IMR-90 (cell line): ENCODE measurements around the gene FITM2. TPM values are rescaled to one million over a fixed set of nuclear protein-coding genes. Genes with fewer than 3 reads are reported as not detected.

Experiments
- ATAC-seq: fragments of 200-7000 bp; cut with Tn5 transposase; 2 replicates; pipeline ENCODE4 v1.9.1; 2020; ENCODE audit warnings: low read depth, mild to moderate bottlenecking, moderate library complexity
- BruUV-seq: library from RNA; stranded (reverse); fragments of 400-500 nt; replicated peaks from 2 replicates; lab custom pipeline; 2021; lab: Mats Ljungman, UMichigan
- CTCF ChIA-PET: fragments of 300-600 bp; formaldehyde crosslinking; extraction: SDS; loops from one replicate; lab custom pipeline; 2021; ENCODE audit warnings: antibody characterized with exemption; lab: Yijun Ruan, JAX
- POLR2A ChIA-PET: fragments of 300-600 bp; sonication (Branson Sonifier 250); formaldehyde crosslinking; loops from one replicate; lab custom pipeline; 2022; ENCODE audit warnings: antibody characterized with exemption; ENCODE audit not compliant: unreplicated experiment; lab: Charles Lee
- DNase-seq: peaks from one replicate; pipeline ENCODE4 v3.0.0; 2013
- H2AFZ ChIP-seq: replicated peaks from 2 replicates; pipeline ENCODE3; 2013; ENCODE audit warnings: low read length, mild to moderate bottlenecking; ENCODE audit not compliant: poor library complexity
- H2AK5ac ChIP-seq: 2 replicates; pipeline ENCODE4 v1.6.1; 2013; ENCODE audit warnings: low read depth, low read length, inconsistent platforms
- H2AK9ac ChIP-seq: replicated peaks from 2 replicates; pipeline ENCODE3; 2013; ENCODE audit warnings: mild to moderate bottlenecking, low read depth, low read length, moderate library complexity; ENCODE audit not compliant: poor library complexity
- H2BK120ac ChIP-seq: 2 replicates; pipeline ENCODE4 v1.6.1; 2013; ENCODE audit warnings: low read depth, low read length, inconsistent platforms
- H2BK15ac ChIP-seq: 3 replicates; pipeline ENCODE4 v1.6.1; 2013; ENCODE audit warnings: low read depth, low read length, inconsistent platforms
- H2BK20ac ChIP-seq: 2 replicates; pipeline ENCODE4 v1.6.1; 2013; ENCODE audit warnings: low read depth, mild to moderate bottlenecking, inconsistent platforms, low read length, moderate library complexity
- H2BK5ac ChIP-seq: 2 replicates; pipeline ENCODE4 v1.6.1; 2013; ENCODE audit warnings: mild to moderate bottlenecking, low read depth, low read length, inconsistent platforms; ENCODE audit not compliant: poor library complexity, severe bottlenecking
- H3K14ac ChIP-seq: replicated peaks from 2 replicates; pipeline ENCODE4 v1.6.1; 2013; ENCODE audit warnings: low read depth, low read length, inconsistent platforms
- H3K18ac ChIP-seq: 2 replicates; pipeline ENCODE4 v1.6.1; 2013; ENCODE audit warnings: low read depth, low read length, control low read depth
- H3K23ac ChIP-seq: 2 replicates; pipeline ENCODE4 v1.6.1; 2013; ENCODE audit warnings: low read depth, low read length, inconsistent platforms
- H3K27ac ChIP-seq: 2 replicates; pipeline ENCODE4 v1.5.1; 2013; ENCODE audit warnings: mild to moderate bottlenecking, control low read depth, low read length; ENCODE audit not compliant: insufficient read depth
- H3K27me3 ChIP-seq: 2 replicates; pipeline ENCODE4 v1.6.1; 2013; ENCODE audit warnings: low read length; ENCODE audit not compliant: control insufficient read depth, insufficient read depth
- H3K36me3 ChIP-seq: 2 replicates; pipeline ENCODE4 v1.6.1; 2013; ENCODE audit warnings: low read length, mixed read lengths; ENCODE audit not compliant: control insufficient read depth, insufficient read depth
- H3K4ac ChIP-seq: 2 replicates; pipeline ENCODE4 v1.6.1; 2013; ENCODE audit warnings: low read depth, low read length, inconsistent platforms
- H3K4me1 ChIP-seq: 2 replicates; pipeline ENCODE4 v1.6.1; 2013; ENCODE audit warnings: low read length, mixed read lengths; ENCODE audit not compliant: control insufficient read depth, insufficient read depth
- H3K4me2 ChIP-seq: 2 replicates; pipeline ENCODE4 v1.6.1; 2013; ENCODE audit warnings: low read depth, mild to moderate bottlenecking, control low read depth, low read length, moderate library complexity
- H3K4me3 ChIP-seq: 2 replicates; pipeline ENCODE4 v1.5.1; 2013; ENCODE audit warnings: low read depth, mild to moderate bottlenecking, control low read depth, low read length, moderate library complexity; ENCODE audit not compliant: insufficient read depth
- H3K56ac ChIP-seq: 2 replicates; pipeline ENCODE4 v1.6.1; 2013; ENCODE audit warnings: low read length, inconsistent platforms; ENCODE audit not compliant: insufficient read depth; ENCODE audit errors: extremely low read depth
- H3K79me1 ChIP-seq, 2 experiments: 2 replicates each; pipeline ENCODE4 v1.6.1; 2013; ENCODE audit warnings: low read length in 2 of 2, inconsistent platforms in 1 of 2, low read depth in 1 of 2
- H3K9ac ChIP-seq: 2 replicates; pipeline ENCODE4 v1.6.1; 2013; ENCODE audit warnings: low read depth, low read length, control low read depth
- H3K9me1 ChIP-seq: 2 replicates; pipeline ENCODE4 v1.6.1; 2013; ENCODE audit warnings: low read length, inconsistent platforms; ENCODE audit not compliant: insufficient read depth
- H3K9me3 ChIP-seq: 2 replicates; pipeline ENCODE4 v1.6.1; 2013; ENCODE audit warnings: low read length; ENCODE audit not compliant: control insufficient read depth, insufficient read depth
- H4K20me1 ChIP-seq: 2 replicates; pipeline ENCODE4 v1.6.1; 2013; ENCODE audit warnings: low read length, inconsistent platforms; ENCODE audit not compliant: insufficient read depth
- H4K5ac ChIP-seq: 2 replicates; pipeline ENCODE4 v1.6.1; 2013; ENCODE audit warnings: mild to moderate bottlenecking, low read depth, low read length, control low read depth
- H4K8ac ChIP-seq, 2 experiments: 2 replicates each; pipeline ENCODE4 v1.6.1; 2013; ENCODE audit warnings: low read depth in 2 of 2, low read length in 2 of 2, control low read depth in 1 of 2, inconsistent platforms in 1 of 2
- H4K91ac ChIP-seq: 2 replicates; pipeline ENCODE4 v1.6.1; 2013; ENCODE audit warnings: low read depth, low read length, inconsistent platforms; ENCODE audit not compliant: insufficient read depth
- BHLHE40 ChIP-seq: fragments of 150-350 bp; IDR thresholded peaks from 2 replicates; pipeline ENCODE4 v1.6.1; 2016; ENCODE audit warnings: mild to moderate bottlenecking, low read depth, low read length
- CEBPB ChIP-seq: IDR thresholded peaks from 2 replicates; pipeline ENCODE4 v1.6.1; 2012; ENCODE audit warnings: low read depth, low read length, improper control_type of control experiment
- FOS ChIP-seq: fragments of 150-350 bp; IDR thresholded peaks from 2 replicates; pipeline ENCODE4 v1.6.1; 2016; ENCODE audit warnings: low read depth, low read length
- MAFK ChIP-seq: IDR thresholded peaks from 2 replicates; pipeline ENCODE4 v1.6.1; 2012; ENCODE audit warnings: low read depth, low read length, improper control_type of control experiment
- MAZ ChIP-seq: IDR thresholded peaks from 2 replicates; pipeline ENCODE4 v1.6.1; 2012; ENCODE audit warnings: low read depth, mild to moderate bottlenecking, low read length, improper control_type of control experiment, moderate library complexity, borderline replicate concordance
- MXI1 ChIP-seq: IDR thresholded peaks from 2 replicates; pipeline ENCODE4 v1.6.1; 2012; ENCODE audit warnings: low read depth, mild to moderate bottlenecking, low read length, moderate library complexity, borderline replicate concordance
- NFE2L2 ChIP-seq: fragments of 150-350 bp; IDR thresholded peaks from 2 replicates; pipeline ENCODE4 v1.6.1; 2016; ENCODE audit warnings: low read depth, mild to moderate bottlenecking, low read length
- POLR2A ChIP-seq: IDR thresholded peaks from 2 replicates; pipeline ENCODE4 v1.6.1; 2012; ENCODE audit warnings: mild to moderate bottlenecking, low read depth, low read length
- RAD21 ChIP-seq: IDR thresholded peaks from 2 replicates; pipeline ENCODE4 v1.6.1; 2012; ENCODE audit warnings: low read length, improper control_type of control experiment
- RCOR1 ChIP-seq: IDR thresholded peaks from 2 replicates; pipeline ENCODE4 v1.6.1; 2012; ENCODE audit warnings: mild to moderate bottlenecking, low read length, improper control_type of control experiment; ENCODE audit not compliant: insufficient replicate concordance
- SMC3 ChIP-seq: fragments of 150-350 bp; IDR thresholded peaks from 2 replicates; pipeline ENCODE4 v1.6.1; 2016; ENCODE audit warnings: low read depth, mild to moderate bottlenecking, antibody characterized with exemption, low read length, moderate library complexity
- WGBS, 2 experiments: methylation state at CpG; one replicate each; pipeline versions ENCODE4 v1.1.5 to v1.1.7; 2013; ENCODE audit warnings: missing lambda C conversion rate in 2 of 2; ENCODE audit not compliant: insufficient read length in 1 of 2; ENCODE audit errors: extremely low coverage in 2 of 2; 5-methylcytosine and 5-hydroxymethylcytosine counted together
- dilution Hi-C: fragments of 300-500 bp; cut with HindIII; formaldehyde crosslinking; loops from one replicate; pipeline ENCODE4 v1.14.3; 2018; ENCODE audit warnings: low sequenced_read_pairs; ENCODE audit not compliant: unreplicated experiment
- in situ Hi-C: fragments of 300-500 bp; cut with MboI; formaldehyde crosslinking; loops from 3 replicates; pipeline ENCODE4 v1.14.3; 2019; ENCODE audit warnings: low sequenced_read_pairs, inconsistent platforms, mixed read lengths
- intact Hi-C: fragments of 100-400 bp; cut with micrococcal nuclease; formaldehyde crosslinking; loops from 2 replicates; pipeline ENCODE4 v1.10.0; 2022
- polyA plus RNA-seq, 3 experiments: library from polyadenylated mRNA; depleted of rRNA; stranded (reverse); fragments of >200 nt; gene quantifications; 2 replicates each; pipeline ENCODE4 v1.2.3, GENCODE V29; 2012; ENCODE audit warnings: low replicate concordance in 1 of 3
- total RNA-seq: library from RNA; depleted of rRNA; stranded (reverse); fragments of >200 nt; gene quantifications from 2 replicates; pipeline ENCODE4 v1.2.3, GENCODE V29; 2012
- TF ChIP-seq, protein P1 (sequence below): fragments of 150-350 bp; IDR thresholded peaks from 2 replicates; pipeline ENCODE4 v1.6.1; 2016; ENCODE audit warnings: low read depth, mild to moderate bottlenecking, low read length, moderate library complexity, borderline replicate concordance
- TF ChIP-seq, protein P2 (sequence below): fragments of 150-350 bp; IDR thresholded peaks from 2 replicates; pipeline ENCODE4 v1.6.1; 2017; ENCODE audit warnings: mild to moderate bottlenecking, antibody characterized with exemption, low read length, low read depth
- TF ChIP-seq, protein P3 (sequence below): conservative IDR thresholded peaks from 2 replicates; pipeline ENCODE4 v1.5.1; 2012; ENCODE audit warnings: mild to moderate bottlenecking, low read depth, low read length, improper control_type of control experiment

FITM2 gene
- total and polyA plus RNA-seq, 2 of the 4 experiments (the other 2 are of a cell fraction), result 3.4 to 6.5 TPM

DNA sequence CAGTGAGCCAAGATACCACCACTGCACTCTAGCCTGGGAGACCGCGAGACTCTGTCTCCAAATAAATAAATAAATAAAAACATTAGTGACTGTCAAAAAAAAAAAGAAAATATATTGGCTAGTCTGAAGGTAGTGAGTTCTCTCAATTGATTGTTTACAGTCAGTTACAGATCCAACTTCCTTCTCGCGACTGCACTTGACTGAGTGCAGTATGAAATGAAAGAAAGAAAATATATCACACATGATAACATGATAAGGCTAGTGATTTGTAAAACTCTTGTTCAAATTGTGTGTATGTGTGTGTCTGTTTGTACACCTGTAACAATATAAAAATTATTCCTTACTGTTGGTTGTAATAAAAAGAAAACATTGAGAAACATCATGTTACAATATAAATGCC, 33.7 kb upstream of the FITM2 start:
- Histone ChIP-seq H3K4me1 (no peaks in the 10 kb centered on the region), H2BK15ac (no peak overlapping the region), H3K4me3 (no peak overlapping the region), H4K8ac (no peak overlapping the region), H3K18ac (no peak overlapping the region), H3K14ac (no peak overlapping the region), H3K27ac (no peak overlapping the region), H3K9me3 (no peaks in the 10 kb centered on the region), H3K4me2 (no peak overlapping the region), H2BK120ac (no peak overlapping the region), H2AK9ac (no peak overlapping the region), H4K20me1 (no peaks in the 10 kb centered on the region), H4K5ac (no peak overlapping the region), H2BK5ac (no peak overlapping the region), H2AFZ (no peak overlapping the region), H3K4ac (no peak overlapping the region), H3K9ac (no peak overlapping the region), H2AK5ac (no peak overlapping the region), H3K56ac (no peak overlapping the region), H3K36me3 (no peaks in the 10 kb centered on the region), H3K23ac (no peak overlapping the region), H3K9me1 (no peaks in the 10 kb centered on the region), H3K79me1 (no peaks in the 10 kb centered on the region), H4K91ac (no peak overlapping the region), H2BK20ac (no peak overlapping the region), H3K27me3 (peaks cover 13% of the 10 kb centered on the region; the same call in 1 of the 2 replicates)
- DNase-seq (no peak), ATAC-seq (no peak)
- ChIA-PET POLR2A (no interaction called here), CTCF (interaction anchor here (0.6 kb wide), 1 partner anchor 221 kb away, joined by 3 read pairs; no protein-coding TSS in a partner anchor)
- dilution Hi-C loops (no loop called here), intact Hi-C loops (no loop called here), in situ Hi-C loops (no loop called here)
- BruUV-seq, result no TSS peak
- no CpG with 5 or more reads among the region's 4 CpGs for WGBS, 2 experiments
- TF ChIP-seq, protein P1, sequence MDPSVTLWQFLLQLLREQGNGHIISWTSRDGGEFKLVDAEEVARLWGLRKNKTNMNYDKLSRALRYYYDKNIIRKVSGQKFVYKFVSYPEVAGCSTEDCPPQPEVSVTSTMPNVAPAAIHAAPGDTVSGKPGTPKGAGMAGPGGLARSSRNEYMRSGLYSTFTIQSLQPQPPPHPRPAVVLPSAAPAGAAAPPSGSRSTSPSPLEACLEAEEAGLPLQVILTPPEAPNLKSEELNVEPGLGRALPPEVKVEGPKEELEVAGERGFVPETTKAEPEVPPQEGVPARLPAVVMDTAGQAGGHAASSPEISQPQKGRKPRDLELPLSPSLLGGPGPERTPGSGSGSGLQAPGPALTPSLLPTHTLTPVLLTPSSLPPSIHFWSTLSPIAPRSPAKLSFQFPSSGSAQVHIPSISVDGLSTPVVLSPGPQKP, result no peak
- no peak for TF ChIP-seq MAZ
- TF ChIP-seq POLR2A, result no peak
- TF ChIP-seq RCOR1, result no peak
- no peak for TF ChIP-seq CEBPB
- TF ChIP-seq MAFK, result no peak
- TF ChIP-seq, protein P2, sequence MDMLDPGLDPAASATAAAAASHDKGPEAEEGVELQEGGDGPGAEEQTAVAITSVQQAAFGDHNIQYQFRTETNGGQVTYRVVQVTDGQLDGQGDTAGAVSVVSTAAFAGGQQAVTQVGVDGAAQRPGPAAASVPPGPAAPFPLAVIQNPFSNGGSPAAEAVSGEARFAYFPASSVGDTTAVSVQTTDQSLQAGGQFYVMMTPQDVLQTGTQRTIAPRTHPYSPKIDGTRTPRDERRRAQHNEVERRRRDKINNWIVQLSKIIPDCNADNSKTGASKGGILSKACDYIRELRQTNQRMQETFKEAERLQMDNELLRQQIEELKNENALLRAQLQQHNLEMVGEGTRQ, result no peak
- no peak for TF ChIP-seq BHLHE40
- TF ChIP-seq, protein P3, sequence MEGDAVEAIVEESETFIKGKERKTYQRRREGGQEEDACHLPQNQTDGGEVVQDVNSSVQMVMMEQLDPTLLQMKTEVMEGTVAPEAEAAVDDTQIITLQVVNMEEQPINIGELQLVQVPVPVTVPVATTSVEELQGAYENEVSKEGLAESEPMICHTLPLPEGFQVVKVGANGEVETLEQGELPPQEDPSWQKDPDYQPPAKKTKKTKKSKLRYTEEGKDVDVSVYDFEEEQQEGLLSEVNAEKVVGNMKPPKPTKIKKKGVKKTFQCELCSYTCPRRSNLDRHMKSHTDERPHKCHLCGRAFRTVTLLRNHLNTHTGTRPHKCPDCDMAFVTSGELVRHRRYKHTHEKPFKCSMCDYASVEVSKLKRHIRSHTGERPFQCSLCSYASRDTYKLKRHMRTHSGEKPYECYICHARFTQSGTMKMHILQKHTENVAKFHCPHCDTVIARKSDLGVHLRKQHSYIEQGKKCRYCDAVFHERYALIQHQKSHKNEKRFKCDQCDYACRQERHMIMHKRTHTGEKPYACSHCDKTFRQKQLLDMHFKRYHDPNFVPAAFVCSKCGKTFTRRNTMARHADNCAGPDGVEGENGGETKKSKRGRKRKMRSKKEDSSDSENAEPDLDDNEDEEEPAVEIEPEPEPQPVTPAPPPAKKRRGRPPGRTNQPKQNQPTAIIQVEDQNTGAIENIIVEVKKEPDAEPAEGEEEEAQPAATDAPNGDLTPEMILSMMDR, result no peak
- TF ChIP-seq FOS, result no peak
- TF ChIP-seq MXI1, result no peak
- TF ChIP-seq RAD21, result no peak
- TF ChIP-seq SMC3, result no peak
- TF ChIP-seq NFE2L2, result no peak
